Measurements from ENCODE around the gene WNT9A. TPM values are rescaled to one million over a fixed set of nuclear protein-coding genes. Genes with fewer than 3 reads are reported as not detected.
A peak's percentile ranks its signal among the peaks of the same experiment; 100 is the strongest.

WNT9A gene
- total RNA-seq, 1 donor from 2014 or later, result 2.1 TPM

- no peaks in the 10 kb centered on the region for H3K9me3 ChIP-seq (ENCODE audit: control insufficient read depth in 3 of 3, low read length in 3 of 3)
- peak overlapping the region; percentile 93 for H3K27ac ChIP-seq (ENCODE audit: low read depth, low read length)
- peaks cover 0 to 6% (median 0%) of the 10 kb centered on the region in 3 donors for H3K27me3 ChIP-seq (ENCODE audit: control insufficient read depth in 3 of 3, insufficient read depth in 3 of 3, low read length in 3 of 3)
- peak overlapping the region; percentile 67 to 76 (median 75) for H3K4me3 ChIP-seq (ENCODE audit: low read length in 3 of 3)
- no peaks in the 10 kb centered on the region for H3K36me3 ChIP-seq (ENCODE audit: control insufficient read depth in 3 of 3, insufficient read depth in 3 of 3, low read length in 3 of 3)
- peak overlapping the region; percentile 60 to 80 (median 70) for H3K9ac ChIP-seq (ENCODE audit: low read depth in 1 of 3, low read length in 3 of 3)
- peaks cover 49 to 54% (median 49%) of the 10 kb centered on the region in 3 donors for H3K4me1 ChIP-seq (ENCODE audit: control insufficient read depth in 3 of 3, insufficient read depth in 3 of 3, low read length in 3 of 3)
Observed at GRCh38 chr1:227947386-227947675, 401 bp downstream of the WNT9A start.

GRCh38 chr1:227946624-227947385 is 927 bp downstream of the WNT9A start:
- Histone ChIP-seq H3K4me1 (ENCODE audit: control insufficient read depth in 3 of 3, insufficient read depth in 3 of 3, low read length in 3 of 3) (peaks cover 53 to 59% (median 54%) of the 10 kb centered on the region in 3 donors), H3K36me3 (ENCODE audit: control insufficient read depth in 3 of 3, insufficient read depth in 3 of 3, low read length in 3 of 3) (no peaks in the 10 kb centered on the region), H3K4me3 (ENCODE audit: low read length in 3 of 3) (peak overlapping the region; percentile 67 to 76 (median 75)), H3K9me3 (ENCODE audit: control insufficient read depth in 3 of 3, low read length in 3 of 3) (no peaks in the 10 kb centered on the region), H3K27ac (ENCODE audit: low read depth, low read length) (peak overlapping the region; percentile 93), H3K27me3 (ENCODE audit: control insufficient read depth in 3 of 3, insufficient read depth in 3 of 3, low read length in 3 of 3) (peaks cover 0 to 3% (median 0%) of the 10 kb centered on the region in 3 donors), H3K9ac (ENCODE audit: low read depth in 1 of 3, low read length in 3 of 3) (peak overlapping the region; percentile 60 to 80 (median 70))

GRCh38 chr1:227945891-227946623 is 1.7 kb downstream of the WNT9A start:
- peak overlapping the region; percentile 93 for H3K27ac ChIP-seq (ENCODE audit: low read depth, low read length)
- no peaks in the 10 kb centered on the region for H3K36me3 ChIP-seq (ENCODE audit: control insufficient read depth in 3 of 3, insufficient read depth in 3 of 3, low read length in 3 of 3)
- H3K27me3 ChIP-seq (ENCODE audit: control insufficient read depth in 3 of 3, insufficient read depth in 3 of 3, low read length in 3 of 3), result peaks cover 0 to 3% (median 0%) of the 10 kb centered on the region in 3 donors
- peak overlapping the region; percentile 67 for H3K4me3 ChIP-seq (ENCODE audit: low read length in 3 of 3)
- H3K9me3 ChIP-seq (ENCODE audit: control insufficient read depth in 3 of 3, low read length in 3 of 3), result no peaks in the 10 kb centered on the region
- H3K9ac ChIP-seq (ENCODE audit: low read depth in 1 of 3, low read length in 3 of 3), result peak overlapping the region; percentile 60 to 80 (median 73)
- peaks cover 59 to 65% (median 62%) of the 10 kb centered on the region in 3 donors for H3K4me1 ChIP-seq (ENCODE audit: control insufficient read depth in 3 of 3, insufficient read depth in 3 of 3, low read length in 3 of 3)

GRCh38 chr1:227944931-227945890 is 2.5 kb downstream of the WNT9A start:
- Histone ChIP-seq H3K4me1 (ENCODE audit: control insufficient read depth in 3 of 3, insufficient read depth in 3 of 3, low read length in 3 of 3) (peaks cover 65 to 74% (median 70%) of the 10 kb centered on the region in 3 donors), H3K27ac (ENCODE audit: low read depth, low read length) (peak overlapping the region; percentile 93), H3K36me3 (ENCODE audit: control insufficient read depth in 3 of 3, insufficient read depth in 3 of 3, low read length in 3 of 3) (no peaks in the 10 kb centered on the region), H3K9ac (ENCODE audit: low read depth in 1 of 3, low read length in 3 of 3) (peak overlapping the region; percentile 60 to 80 (median 73)), H3K27me3 (ENCODE audit: control insufficient read depth in 3 of 3, insufficient read depth in 3 of 3, low read length in 3 of 3) (no peaks in the 10 kb centered on the region), H3K4me3 (ENCODE audit: low read length in 3 of 3) (peak overlapping the region; percentile 67), H3K9me3 (ENCODE audit: control insufficient read depth in 3 of 3, low read length in 3 of 3) (no peaks in the 10 kb centered on the region)

GRCh38 chr1:227944090-227944930 is 3.4 kb downstream of the WNT9A start:
- Histone ChIP-seq H3K27ac (ENCODE audit: low read depth, low read length) (peak overlapping the region; percentile 93), H3K4me1 (ENCODE audit: control insufficient read depth in 3 of 3, insufficient read depth in 3 of 3, low read length in 3 of 3) (peaks cover 68 to 83% (median 79%) of the 10 kb centered on the region in 3 donors), H3K4me3 (ENCODE audit: low read length in 3 of 3) (peak overlapping the region; percentile 24 to 67 (median 43)), H3K9me3 (ENCODE audit: control insufficient read depth in 3 of 3, low read length in 3 of 3) (no peaks in the 10 kb centered on the region), H3K36me3 (ENCODE audit: control insufficient read depth in 3 of 3, insufficient read depth in 3 of 3, low read length in 3 of 3) (no peaks in the 10 kb centered on the region), H3K27me3 (ENCODE audit: control insufficient read depth in 3 of 3, insufficient read depth in 3 of 3, low read length in 3 of 3) (no peaks in the 10 kb centered on the region), H3K9ac (ENCODE audit: low read depth in 1 of 3, low read length in 3 of 3) (peak overlapping the region; percentile 60 to 80 (median 69))

- Histone ChIP-seq H3K9me3 (ENCODE audit: control insufficient read depth in 3 of 3, low read length in 3 of 3) (no peaks in the 10 kb centered on the region), H3K4me3 (ENCODE audit: low read length in 3 of 3) (peak overlapping the region; percentile 43 to 55 (median 49)), H3K27ac (ENCODE audit: low read depth, low read length) (peak overlapping the region; percentile 93), H3K4me1 (ENCODE audit: control insufficient read depth in 3 of 3, insufficient read depth in 3 of 3, low read length in 3 of 3) (peaks cover 62 to 85% (median 83%) of the 10 kb centered on the region in 3 donors), H3K27me3 (ENCODE audit: control insufficient read depth in 3 of 3, insufficient read depth in 3 of 3, low read length in 3 of 3) (no peaks in the 10 kb centered on the region), H3K36me3 (ENCODE audit: control insufficient read depth in 3 of 3, insufficient read depth in 3 of 3, low read length in 3 of 3) (no peaks in the 10 kb centered on the region), H3K9ac (ENCODE audit: low read depth in 1 of 3, low read length in 3 of 3) (peak overlapping the region; percentile 57 to 80 (median 60))
Observed at GRCh38 chr1:227943381-227944089, 4.2 kb downstream of the WNT9A start.

GRCh38 chr1:227942716-227943261 is 4.9 kb downstream of the WNT9A start:
- Histone ChIP-seq H3K27me3 (ENCODE audit: control insufficient read depth in 3 of 3, insufficient read depth in 3 of 3, low read length in 3 of 3) (no peaks in the 10 kb centered on the region), H3K4me1 (ENCODE audit: control insufficient read depth in 3 of 3, insufficient read depth in 3 of 3, low read length in 3 of 3) (peaks cover 59 to 86% (median 84%) of the 10 kb centered on the region in 3 donors), H3K36me3 (ENCODE audit: control insufficient read depth in 3 of 3, insufficient read depth in 3 of 3, low read length in 3 of 3) (no peaks in the 10 kb centered on the region), H3K4me3 (ENCODE audit: low read length in 3 of 3) (peak overlapping the region in 2 of 3 donors; percentile 46 to 49), H3K27ac (ENCODE audit: low read depth, low read length) (peak overlapping the region; percentile 93), H3K9ac (ENCODE audit: low read depth in 1 of 3, low read length in 3 of 3) (peak overlapping the region; percentile 56 to 80 (median 57)), H3K9me3 (ENCODE audit: control insufficient read depth in 3 of 3, low read length in 3 of 3) (no peaks in the 10 kb centered on the region)

GRCh38 chr1:227942021-227942715 is 5.6 kb downstream of the WNT9A start:
- no peaks in the 10 kb centered on the region for H3K9me3 ChIP-seq (ENCODE audit: control insufficient read depth in 3 of 3, low read length in 3 of 3)
- H3K27me3 ChIP-seq (ENCODE audit: control insufficient read depth in 3 of 3, insufficient read depth in 3 of 3, low read length in 3 of 3), result no peaks in the 10 kb centered on the region
- H3K36me3 ChIP-seq (ENCODE audit: control insufficient read depth in 3 of 3, insufficient read depth in 3 of 3, low read length in 3 of 3), result peaks cover 0 to 3% (median 0%) of the 10 kb centered on the region in 3 donors
- peak overlapping the region; percentile 93 for H3K27ac ChIP-seq (ENCODE audit: low read depth, low read length)
- H3K9ac ChIP-seq (ENCODE audit: low read depth in 1 of 3, low read length in 3 of 3), result peak overlapping the region in 2 of 3 donors; percentile 56 to 80
- H3K4me3 ChIP-seq (ENCODE audit: low read length in 3 of 3), result peak overlapping the region in 1 of 3 donors; percentile 49
- peaks cover 59 to 90% (median 84%) of the 10 kb centered on the region in 3 donors for H3K4me1 ChIP-seq (ENCODE audit: control insufficient read depth in 3 of 3, insufficient read depth in 3 of 3, low read length in 3 of 3)
